HG03520 (cell line): ENCODE measurements around the gene MFNG.

Experiments used
- ATAC-seq: cut with Tn5 transposase; IDR thresholded peaks from one replicate; pipeline ENCODE4 v1.9.1; 2021; ENCODE audit warnings: mild to moderate bottlenecking, moderate library complexity; ENCODE audit not compliant: unreplicated experiment

The MFNG gene

DNA sequence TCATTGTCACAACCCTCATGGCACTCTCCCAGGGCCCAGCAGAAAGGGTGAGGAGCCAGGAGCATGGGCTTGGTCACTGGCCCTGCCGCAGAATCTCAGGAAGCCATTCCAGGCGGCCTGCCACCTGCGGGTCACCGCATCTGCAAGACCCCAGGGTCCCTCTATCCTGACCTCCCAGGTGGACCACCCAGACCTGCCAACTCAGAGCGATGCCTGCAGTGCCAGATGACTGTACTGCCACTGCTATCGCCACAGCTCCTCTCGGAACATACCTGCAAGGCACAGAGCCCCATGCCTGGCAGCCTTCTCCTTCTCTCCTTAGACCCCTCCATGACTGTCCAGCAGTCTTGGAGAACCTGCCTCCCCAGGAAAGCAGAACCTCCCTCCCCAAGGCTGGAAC lies 32.5 kb downstream of the MFNG start:
- ATAC-seq: no peak

DNA sequence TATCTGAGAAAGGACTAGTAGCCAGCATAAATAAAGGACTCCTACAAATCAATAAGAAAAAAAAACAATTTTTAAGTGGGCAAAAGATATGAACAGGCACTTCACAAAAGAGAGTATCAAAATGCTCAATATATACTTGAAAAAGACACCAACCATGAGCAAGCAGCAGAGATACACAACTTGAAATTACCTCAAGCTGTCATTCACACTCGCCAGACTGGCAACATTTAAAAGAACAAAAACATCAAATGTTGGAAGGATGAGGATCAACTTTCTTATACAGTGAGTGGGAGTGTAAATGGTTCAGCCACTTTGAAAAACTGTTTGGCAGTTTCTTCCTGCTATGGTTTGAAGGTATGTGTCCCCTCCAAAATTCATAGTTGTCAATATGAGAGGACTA lies 35.0 kb downstream of the MFNG start:
- ATAC-seq: no peak

GRCh38 chr22:37449331-37450001 lies 36.7 kb downstream of the MFNG start:
- ATAC-seq: no peak

GRCh38 chr22:37448516-37449127 lies 37.6 kb downstream of the MFNG start:
- ATAC-seq: no peak

DNA sequence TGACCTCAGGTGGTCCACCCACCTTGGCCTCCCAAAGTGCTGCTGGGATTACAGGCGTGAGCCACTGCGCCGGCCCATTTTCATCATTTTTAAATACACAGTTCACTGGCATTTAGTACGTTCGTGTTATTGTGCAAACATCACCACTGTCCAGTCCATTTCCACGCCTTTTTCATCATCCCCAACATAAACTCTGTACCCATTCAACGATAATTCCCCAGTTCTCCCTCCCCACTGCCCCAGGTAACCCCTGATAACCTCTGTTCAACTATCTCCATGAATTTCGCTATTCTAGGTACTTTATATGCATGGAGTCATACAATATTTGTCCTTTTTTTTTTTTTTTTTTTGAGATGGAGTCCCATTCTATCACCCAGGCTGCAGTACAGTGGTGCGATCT lies 40.7 kb downstream of the MFNG start:
- ATAC-seq: no peak

DNA sequence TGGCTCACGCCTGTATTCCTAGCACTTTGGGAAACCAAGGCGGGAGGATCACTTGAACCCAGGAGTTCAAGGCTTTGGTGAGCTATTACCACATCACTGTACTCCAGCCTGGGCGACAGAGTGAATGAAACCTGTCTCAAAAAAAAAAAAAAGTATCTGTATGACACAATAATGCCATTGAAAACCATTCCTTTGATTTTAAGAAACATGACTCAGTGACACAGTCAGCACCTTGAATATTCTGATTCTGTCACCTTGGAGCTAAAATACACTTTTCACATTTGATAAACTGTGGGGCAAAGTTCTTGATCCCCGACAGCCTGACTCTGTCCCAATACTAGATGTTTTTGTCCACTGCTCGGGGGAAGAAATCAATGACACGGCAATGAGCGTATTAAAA lies 42.2 kb downstream of the MFNG start:
- ATAC-seq: no peak

DNA sequence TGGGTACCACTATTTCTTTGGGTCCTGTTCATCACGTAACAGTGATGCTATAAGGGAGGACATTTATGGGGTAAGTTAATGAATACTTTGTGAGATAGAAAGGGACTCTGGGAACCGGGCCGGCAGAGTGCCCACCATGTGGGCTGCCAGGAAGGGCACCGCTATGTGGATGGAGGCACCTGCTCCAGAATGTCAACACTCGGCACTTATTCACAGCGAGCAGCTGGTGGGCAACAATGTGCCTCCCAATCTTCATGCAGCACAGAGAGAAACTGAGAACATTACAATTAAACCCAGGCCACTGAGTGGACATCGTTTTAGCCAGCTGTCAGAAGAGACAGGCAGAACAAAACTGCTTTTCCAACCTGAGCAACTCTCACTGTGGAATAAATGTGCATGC lies 43.1 kb downstream of the MFNG start:
- ATAC-seq: no peak

- no peak for ATAC-seq
Measured at GRCh38 chr22:37442537-37442936, 43.6 kb downstream of the MFNG start.

GRCh38 chr22:37442135-37442534 lies 44.0 kb downstream of the MFNG start:
- no peak for ATAC-seq

GRCh38 chr22:37440875-37441274 lies 45.3 kb downstream of the MFNG start:
- ATAC-seq: no peak

DNA sequence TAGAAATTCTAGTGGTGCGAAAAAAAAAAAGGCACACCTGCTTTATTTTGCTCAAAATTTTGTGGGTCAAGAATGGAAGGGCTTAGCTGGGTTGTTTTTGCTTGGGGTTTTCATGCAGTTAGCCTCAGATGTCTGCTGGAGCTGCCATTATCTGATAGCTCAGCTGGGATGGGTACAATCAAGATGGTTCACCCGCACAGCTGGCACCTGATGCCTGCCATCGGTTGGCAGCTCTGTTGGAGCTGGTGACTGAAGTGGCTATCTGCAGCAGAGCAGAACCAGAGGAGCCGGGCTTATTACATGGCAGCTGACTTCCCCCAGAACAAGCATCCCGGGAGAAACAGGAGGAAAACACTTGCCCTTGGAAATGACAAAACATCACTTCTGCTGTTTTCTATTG lies 46.8 kb downstream of the MFNG start:
- ATAC-seq: no peak

- no peak for ATAC-seq
Measured at GRCh38 chr22:37435970-37436603, 50.1 kb downstream of the MFNG start.

GRCh38 chr22:37433786-37434185 lies 52.4 kb downstream of the MFNG start:
- ATAC-seq: no peak

DNA sequence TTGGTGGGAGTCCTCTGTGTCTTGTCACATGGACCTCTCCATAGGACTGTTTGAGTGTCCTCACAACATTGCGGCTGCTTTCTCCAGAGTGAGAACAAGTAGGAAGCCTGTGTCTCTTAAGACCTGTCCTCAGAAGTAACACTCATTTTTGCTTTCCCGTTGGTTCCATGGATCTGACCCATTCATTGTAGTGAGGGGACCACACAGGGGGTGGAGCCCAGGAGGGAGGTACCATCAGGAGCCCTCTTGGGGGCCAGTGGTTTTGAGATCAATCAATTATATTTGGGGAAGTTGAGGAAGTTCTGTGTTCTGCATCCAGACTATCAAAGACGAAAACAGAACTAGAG lies 53.5 kb downstream of the MFNG start:
- no peak for ATAC-seq

- ATAC-seq: no peak
Measured at GRCh38 chr22:37431801-37432707, 54.1 kb downstream of the MFNG start.

GRCh38 chr22:37431366-37431765 lies 54.8 kb downstream of the MFNG start:
- ATAC-seq: no peak

GRCh38 chr22:37430941-37431340 lies 55.2 kb downstream of the MFNG start:
- ATAC-seq: no peak

- no peak for ATAC-seq
Measured at GRCh38 chr22:37428649-37429586, 57.3 kb downstream of the MFNG start.

DNA sequence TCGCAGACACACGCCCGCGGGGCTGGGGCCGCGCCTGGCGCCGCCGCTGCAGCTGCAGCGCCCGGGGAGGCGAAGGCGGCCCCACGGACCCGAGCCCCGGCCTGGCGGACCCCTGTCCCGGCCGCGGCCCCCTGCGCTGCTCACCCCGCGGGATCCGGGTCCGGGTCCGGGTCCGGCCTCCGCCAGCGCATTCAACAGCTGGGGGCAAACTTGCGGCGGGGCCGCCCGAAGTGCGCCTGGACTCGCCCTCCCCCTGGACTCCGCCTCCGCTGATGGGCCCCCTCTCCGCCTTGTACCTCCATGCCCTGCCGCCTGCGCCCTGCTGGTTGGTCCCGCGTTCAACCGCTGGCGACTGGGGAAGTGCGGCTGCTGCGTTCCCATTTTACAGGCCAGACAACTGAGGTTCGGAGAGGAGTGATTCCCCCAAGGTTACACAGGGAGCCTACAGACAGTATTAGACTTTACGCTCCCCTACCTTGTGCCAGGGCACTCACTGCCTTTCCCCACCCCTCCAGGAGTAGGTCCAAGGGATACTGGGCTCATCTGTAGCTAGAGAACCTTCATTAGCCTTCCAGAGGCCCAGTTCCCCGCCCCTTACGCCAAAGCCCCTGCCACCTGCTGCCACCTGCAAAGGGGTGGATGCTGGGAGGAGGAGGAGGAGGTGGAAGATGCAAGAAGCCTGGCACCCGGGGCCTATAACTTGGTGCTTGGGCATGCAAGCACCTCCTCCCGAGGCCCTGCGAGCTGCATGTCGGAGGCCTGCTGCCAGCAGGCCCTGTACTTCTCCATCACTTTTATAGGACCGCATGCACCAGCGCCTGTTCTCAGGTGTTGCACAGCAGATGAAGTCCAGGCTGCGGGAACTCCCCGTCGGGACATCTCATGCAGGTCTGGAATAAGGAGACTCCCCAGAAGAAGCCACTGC lies 58.2 kb downstream of the MFNG start:
- ATAC-seq: no peak
